Cortex of kidney (tissue), 1 donor: Measurements from ENCODE around the gene CHKB.

ENCODE experiments used
- DNase-seq: peaks from one replicate; lab custom pipeline; 2025; lab: John Stamatoyannopoulos, UW

The CHKB gene

GRCh38 chr22:50574383-50574755 is 8.3 kb downstream of the CHKB start:
- no peak for DNase-seq

DNA sequence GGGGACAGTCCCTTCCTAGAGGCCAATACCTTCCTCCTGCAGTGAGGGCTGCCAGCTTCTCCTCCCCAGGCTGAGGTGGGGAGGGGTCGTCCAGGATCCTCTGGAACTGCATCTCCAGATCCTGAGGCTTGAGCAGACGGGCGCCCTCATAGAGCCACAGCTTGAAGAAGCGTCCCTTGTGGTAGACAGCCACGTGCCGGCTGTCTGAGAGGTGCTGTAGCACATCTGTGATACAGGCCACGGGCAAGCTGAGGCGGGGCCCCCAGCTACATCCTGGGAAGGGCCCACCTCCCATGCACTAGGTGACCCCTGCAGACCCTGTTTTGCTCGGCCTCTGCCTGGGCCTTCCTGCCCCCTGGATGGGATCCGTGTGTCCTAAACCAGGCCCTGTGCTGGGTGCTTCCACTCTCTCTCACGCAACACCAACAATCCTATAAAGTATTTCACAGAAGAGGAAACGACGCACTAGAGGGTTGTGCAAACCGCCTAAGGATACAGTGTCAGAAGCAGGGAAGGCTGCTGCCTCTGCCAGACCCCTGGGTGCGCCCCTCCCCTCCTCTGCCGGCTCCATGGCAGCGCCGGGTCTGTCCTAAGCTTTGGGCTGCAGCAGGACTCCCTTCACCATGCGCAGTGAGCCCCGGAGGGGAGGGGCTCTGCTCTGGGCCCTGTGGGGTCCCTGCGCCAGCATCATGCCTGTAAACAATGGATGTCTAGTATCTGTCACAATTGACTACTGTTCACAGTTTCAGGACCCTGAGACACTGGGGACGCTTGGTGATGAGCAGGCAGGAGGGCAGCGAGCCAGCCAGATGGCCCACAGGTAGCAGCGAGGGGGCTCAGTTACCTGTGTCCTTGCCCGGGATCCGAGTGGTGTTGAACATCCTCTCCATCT is 8.9 kb downstream of the CHKB start:
- no peak for DNase-seq

DNA sequence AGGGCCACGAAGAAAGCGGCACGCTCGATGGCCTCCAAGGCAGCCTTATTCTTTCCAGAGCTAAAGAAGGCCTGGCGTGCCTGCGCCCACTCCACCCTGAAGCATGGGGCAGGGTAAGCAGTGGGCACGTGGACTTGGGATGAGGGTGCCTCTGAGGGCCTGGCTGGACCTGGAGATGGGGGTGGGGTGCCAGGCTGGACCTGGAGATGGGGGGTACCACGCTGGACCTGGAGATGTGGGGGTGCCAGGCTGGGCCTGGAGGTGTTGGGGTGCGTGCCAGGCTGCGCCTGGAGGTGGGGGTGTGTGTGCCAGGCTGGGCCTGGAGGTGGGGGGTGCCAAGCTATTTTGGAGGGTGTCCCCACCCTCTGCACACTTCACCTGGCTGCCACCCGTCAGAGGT is 9.7 kb downstream of the CHKB start:
- no peak for DNase-seq

DNA sequence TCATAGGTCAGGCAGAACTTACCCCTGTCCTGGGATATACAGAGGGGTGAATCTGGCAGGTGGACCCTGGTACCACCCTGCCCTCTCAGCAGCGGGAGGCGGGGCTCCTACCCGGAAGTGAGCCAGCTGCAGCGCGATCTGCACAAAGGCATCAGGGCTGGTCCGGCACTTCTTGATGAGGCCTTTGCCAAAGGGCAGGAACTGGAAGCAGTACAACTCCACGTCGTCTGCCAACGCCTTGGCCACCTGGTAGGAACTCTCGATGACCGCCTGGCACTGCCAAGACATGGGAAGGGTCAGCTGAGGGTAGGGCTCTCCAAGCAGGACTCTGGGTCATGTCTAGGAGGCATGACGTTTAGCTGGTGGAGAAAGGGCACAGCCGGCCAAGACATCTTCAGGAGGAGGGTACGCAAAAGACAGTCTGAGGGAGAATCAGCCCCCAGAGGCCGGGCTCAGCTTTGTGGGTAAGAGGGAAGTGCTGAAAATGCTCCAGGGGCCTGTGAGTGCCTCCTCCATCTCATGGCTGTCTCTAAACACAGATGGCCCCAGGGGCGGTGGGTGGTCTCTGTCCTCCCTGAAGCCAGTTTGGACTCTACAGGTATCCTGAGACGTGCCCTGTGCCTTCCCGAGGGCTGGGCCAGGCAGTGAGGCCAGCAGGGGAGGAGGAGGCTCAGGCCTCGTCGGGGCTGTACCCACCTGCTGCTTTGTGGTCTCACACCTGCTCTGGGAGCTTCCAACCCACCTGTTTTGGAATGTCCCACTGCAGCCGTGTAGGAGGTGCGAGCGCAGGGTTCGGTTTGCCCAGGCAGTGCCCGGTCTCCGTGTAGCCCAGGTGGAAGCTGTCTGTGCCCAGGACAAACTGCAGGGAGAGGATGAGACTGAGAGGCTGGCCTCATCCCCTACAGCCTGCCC is 11.1 kb downstream of the CHKB start:
- DNase-seq, result no peak

DNA sequence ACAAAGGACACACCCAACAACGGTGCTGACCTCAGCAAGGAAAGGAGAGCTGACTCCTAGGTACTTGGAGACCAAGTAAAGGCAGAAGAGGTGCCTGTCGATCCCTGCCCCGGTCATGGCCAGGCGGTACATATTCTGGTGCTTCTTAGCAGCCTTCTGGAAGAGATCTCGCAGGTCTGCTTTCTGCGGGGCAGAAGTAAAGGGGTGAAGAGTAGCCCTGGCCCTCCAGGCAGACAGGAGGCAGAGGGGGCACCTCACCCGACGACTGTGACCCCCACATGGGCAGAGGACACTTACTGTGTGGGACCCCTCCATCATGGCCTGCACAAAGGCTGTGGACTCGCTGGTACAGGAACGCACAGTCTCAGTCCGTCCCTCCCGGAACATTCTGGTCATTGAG is 11.8 kb downstream of the CHKB start:
- DNase-seq, result no peak

DNA sequence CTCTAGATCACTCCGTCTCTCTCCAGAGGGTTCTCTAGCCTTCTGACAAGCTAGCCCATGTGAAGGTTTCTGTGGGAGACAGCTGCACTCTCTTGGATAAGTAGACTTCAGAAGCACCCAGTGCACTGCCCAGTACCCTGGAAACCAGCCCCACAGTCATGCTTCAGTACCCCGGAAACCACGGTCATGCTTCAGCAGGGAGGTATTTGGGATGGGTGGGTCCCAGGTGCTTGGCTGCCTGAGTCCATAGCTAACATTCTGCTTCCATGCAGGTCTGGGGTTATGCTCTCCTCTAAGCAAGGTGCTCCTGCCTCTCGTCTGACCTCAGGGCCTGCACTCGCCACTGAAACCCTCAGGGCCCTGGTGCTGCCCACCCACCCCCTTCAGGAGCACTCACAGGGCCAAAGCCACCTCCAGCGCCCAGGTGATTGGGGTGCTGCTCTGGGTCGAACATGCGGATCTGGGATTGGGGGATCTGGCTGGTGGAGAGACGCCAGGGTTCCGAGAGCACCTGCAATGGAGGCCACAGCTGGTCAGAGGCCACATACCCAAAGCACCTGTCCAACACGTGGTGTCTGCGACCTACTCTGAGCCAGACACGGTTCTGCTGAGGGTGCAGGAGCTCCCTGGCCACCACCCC is 12.6 kb downstream of the CHKB start:
- DNase-seq, result no peak

DNA sequence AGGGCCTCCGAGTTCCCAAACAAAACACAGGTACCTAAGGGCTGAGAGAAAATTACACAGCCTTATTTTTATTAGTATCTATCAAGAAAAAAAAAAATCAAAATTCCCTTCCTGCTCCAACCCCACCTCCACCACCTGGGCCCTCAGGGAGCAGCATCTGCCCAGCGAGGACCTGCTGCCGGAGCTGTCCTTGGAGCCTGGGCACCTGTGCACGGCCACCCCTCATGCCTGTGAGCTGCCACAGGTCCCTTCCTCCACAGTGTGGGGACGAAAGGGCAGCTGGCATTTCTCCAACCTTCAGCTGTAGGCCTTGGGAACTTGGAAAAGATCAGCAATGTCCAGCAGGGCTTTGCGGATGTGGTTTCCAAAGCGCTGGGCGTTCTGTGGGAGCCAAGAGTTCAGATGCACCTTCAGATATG is 13.6 kb downstream of the CHKB start:
- DNase-seq, result no peak

- no peak for DNase-seq
Measured at GRCh38 chr22:50568626-50569025, 14.0 kb downstream of the CHKB start.

DNA sequence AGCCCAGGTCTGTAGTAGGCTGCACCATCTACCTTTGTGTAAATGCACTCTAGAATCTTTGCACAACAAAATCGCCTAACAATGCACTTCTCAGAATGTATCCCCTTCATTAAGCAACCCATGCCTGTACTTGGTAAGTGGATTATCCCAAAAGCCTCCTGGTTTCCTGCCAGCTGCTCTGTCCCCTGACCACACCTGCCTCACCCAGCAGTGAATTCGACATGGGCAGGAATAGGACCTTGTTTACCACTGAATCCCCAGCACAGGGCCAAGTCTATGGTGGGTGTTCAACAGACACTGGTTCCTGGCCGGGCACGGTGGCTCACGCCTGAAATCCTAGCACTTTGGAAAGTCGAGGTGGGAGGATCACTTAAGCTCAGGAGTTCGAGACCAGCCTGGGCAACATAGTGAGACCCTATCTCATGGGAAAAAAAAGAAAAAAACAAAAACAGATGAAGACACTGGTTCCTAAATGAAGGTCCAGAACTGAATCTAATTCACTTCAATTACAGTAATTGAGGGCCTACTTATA is 14.9 kb downstream of the CHKB start:
- no peak for DNase-seq

GRCh38 chr22:50564289-50564688 is 18.4 kb downstream of the CHKB start:
- DNase-seq, result no peak

- no peak for DNase-seq
Measured at GRCh38 chr22:50563413-50564160, 19.1 kb downstream of the CHKB start.

DNA sequence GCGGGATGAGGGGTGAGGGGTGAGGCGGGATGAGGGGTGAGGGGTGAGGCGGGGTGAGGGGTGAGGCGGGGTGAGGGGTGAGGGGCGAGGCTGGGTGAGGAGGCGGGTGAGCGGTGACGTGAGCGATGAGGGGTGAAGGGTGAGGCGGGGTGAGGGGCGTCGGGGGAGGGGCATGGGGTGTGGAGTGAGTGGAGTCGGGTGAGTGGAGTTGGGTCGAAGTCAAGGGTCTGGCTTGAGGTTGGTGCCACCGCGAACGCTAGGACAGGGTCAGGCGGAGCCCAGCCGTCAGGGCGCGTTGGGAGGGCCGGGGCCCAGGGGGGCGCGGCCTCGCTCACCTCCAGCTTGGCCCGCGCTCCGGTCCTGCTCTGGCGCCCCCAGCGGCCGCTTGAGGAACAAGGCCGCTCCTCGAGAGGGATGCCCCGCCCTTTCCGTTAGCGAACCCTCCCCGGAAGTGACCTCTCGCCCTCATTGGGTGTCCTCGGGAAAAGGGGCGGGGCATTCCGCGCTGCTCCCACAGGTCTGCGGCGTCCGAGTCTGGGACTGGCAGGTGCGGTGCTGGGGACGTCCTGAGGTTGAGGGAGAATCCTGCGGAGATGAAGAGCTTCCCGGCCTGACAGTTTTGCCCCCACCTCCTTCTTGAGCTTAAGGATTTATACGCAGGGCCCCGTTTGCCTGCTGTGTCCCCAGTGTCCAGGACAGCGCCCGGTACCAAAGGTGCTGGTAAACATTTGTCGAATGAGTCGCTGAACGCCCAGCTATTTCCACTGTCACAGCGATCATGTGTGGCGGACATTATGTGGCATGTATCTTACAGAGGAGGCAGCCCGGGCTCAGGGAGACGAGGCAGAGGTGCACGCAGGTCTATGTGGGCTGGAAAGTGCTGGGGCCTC is 19.9 kb downstream of the CHKB start, which contains the start of gene SYCE3:
TSS of gene SYCE3 (minus strand) at position 397 of the 890 bp plus-strand sequence. CDS start 6,514 bp downstream, outside the sequence.
- peak; percentile 51 for DNase-seq

GRCh38 chr22:50561401-50562358 is 21.0 kb downstream of the CHKB start:
- DNase-seq, result no peak

DNA sequence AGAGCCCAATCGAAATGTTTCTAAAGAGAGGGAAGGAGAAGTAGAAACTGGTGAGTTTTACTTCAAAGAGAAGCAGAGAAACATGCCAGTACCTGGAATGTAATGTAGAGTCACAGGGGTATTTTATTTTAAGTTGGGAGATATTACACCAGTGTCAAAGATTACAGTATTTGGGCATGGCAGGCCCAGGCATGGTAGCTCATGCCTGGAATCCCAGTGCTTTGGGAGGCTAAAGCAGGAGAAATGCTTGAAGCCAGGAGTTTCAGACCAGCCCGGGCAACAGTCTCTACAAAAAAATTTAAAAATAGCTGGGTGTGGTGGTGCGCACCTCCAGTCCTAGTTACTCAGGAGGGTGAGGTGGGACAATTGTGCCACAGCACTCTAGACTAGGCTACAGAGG is 22.6 kb downstream of the CHKB start:
- no peak for DNase-seq

DNA sequence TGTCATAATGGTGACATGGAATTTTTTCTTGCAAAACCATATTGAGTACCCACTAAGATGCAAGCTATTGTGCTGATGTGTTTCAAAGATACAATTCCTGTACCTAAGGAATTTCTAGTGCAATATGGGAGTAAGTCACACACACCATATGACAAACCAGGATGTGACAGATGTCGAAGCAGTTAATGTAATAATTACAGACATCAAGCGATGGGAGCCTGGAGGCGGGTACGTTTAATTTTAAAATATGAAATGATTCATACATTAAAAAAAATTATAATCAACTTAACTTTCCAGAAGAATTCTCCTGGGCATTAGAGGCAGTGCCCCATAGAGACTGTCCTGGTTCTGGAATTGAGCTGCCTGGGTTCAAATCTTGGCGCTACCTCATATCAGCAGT is 25.9 kb downstream of the CHKB start:
- DNase-seq, result no peak

DNA sequence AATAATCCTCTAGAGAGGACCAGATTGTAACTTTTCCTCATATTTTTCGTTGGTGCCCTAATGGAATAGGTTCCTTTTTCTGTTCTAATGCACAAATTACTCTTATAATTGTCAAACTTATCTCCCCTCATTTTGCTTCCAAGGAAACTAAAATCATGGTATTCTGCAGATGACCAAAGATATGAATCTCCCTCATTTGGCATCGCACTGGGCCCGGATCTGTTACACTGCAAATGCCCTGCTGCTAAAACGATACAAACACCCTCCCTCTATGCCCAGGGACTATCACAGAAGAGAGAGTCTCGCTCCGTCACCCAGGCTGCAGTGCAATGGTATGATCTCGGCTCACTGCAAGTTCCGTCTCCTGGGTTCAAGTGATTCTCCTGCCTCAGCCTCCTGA is 29.3 kb downstream of the CHKB start:
- DNase-seq, result no peak

- no peak for DNase-seq
Measured at GRCh38 chr22:50551160-50551752, 31.4 kb downstream of the CHKB start.

- DNase-seq, result no peak
Measured at GRCh38 chr22:50550395-50550794, 32.3 kb downstream of the CHKB start.
